Nephron progenitor cell (in vitro differentiated cells): ENCODE results near the gene KRT3.

Source experiments
- DNase-seq: peaks from one replicate; pipeline ENCODE4 v3.0.0; 2021
- H3K27ac Mint-ChIP-seq: 2 replicates; pipeline ENCODE4 v1.8.0; 2021; ENCODE audit warnings: mild to moderate bottlenecking, moderate library complexity, mixed read lengths
- H3K27me3 Mint-ChIP-seq: 2 replicates; pipeline ENCODE4 v1.8.0; 2021; ENCODE audit warnings: mild to moderate bottlenecking, low read depth, mixed read lengths; ENCODE audit not compliant: poor library complexity
- H3K36me3 Mint-ChIP-seq: 2 replicates; pipeline ENCODE4 v1.8.0; 2021; ENCODE audit warnings: low read depth, mixed read lengths
- H3K4me1 Mint-ChIP-seq: 2 replicates; pipeline ENCODE4 v1.8.0; 2021; ENCODE audit warnings: mixed read lengths
- H3K4me3 Mint-ChIP-seq: 2 replicates; pipeline ENCODE4 v1.8.0; 2021; ENCODE audit warnings: mild to moderate bottlenecking, moderate library complexity, mixed read lengths
- H3K9me3 Mint-ChIP-seq: 2 replicates; pipeline ENCODE4 v1.8.0; 2021; ENCODE audit warnings: mild to moderate bottlenecking, moderate library complexity, mixed read lengths
- TF ChIP-seq, protein P1 (sequence below): fragments of 200-600 bp; sonication (generic); IDR thresholded peaks from 2 replicates; pipeline ENCODE4 v1.5.0; 2021; ENCODE audit warnings: antibody characterized with exemption

KRT3 gene

DNA sequence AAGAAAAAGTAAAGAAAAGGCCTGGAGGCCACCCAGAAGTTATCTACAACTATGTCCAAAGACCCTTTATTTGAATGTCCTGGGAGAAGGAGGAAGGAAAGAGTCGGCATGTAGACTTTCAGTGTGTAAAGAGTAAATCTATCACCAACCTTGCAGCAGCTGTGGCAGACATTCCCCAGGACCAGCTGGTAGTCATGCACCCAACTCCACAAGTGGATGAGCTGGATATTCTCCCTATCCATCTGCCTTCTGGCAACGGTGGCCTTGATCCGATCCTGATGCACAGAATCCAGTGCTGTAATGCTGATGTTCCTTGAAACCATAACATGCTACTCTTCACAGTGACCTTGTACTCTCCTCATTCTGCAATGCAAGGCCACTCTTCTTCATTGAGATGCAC lies 46.1 kb downstream of the KRT3 start:
- H3K27ac Mint-ChIP-seq = no peak overlapping the region
- H3K27me3 Mint-ChIP-seq = peaks cover 71% of the 10 kb centered on the region
- H3K36me3 Mint-ChIP-seq = no peaks in the 10 kb centered on the region
- H3K4me1 Mint-ChIP-seq = no peaks in the 10 kb centered on the region
- DNase-seq = no peak
- TF ChIP-seq, protein P1, sequence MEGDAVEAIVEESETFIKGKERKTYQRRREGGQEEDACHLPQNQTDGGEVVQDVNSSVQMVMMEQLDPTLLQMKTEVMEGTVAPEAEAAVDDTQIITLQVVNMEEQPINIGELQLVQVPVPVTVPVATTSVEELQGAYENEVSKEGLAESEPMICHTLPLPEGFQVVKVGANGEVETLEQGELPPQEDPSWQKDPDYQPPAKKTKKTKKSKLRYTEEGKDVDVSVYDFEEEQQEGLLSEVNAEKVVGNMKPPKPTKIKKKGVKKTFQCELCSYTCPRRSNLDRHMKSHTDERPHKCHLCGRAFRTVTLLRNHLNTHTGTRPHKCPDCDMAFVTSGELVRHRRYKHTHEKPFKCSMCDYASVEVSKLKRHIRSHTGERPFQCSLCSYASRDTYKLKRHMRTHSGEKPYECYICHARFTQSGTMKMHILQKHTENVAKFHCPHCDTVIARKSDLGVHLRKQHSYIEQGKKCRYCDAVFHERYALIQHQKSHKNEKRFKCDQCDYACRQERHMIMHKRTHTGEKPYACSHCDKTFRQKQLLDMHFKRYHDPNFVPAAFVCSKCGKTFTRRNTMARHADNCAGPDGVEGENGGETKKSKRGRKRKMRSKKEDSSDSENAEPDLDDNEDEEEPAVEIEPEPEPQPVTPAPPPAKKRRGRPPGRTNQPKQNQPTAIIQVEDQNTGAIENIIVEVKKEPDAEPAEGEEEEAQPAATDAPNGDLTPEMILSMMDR = no peak
- H3K9me3 Mint-ChIP-seq = no peaks in the 10 kb centered on the region
- H3K4me3 Mint-ChIP-seq = no peak overlapping the region

DNA sequence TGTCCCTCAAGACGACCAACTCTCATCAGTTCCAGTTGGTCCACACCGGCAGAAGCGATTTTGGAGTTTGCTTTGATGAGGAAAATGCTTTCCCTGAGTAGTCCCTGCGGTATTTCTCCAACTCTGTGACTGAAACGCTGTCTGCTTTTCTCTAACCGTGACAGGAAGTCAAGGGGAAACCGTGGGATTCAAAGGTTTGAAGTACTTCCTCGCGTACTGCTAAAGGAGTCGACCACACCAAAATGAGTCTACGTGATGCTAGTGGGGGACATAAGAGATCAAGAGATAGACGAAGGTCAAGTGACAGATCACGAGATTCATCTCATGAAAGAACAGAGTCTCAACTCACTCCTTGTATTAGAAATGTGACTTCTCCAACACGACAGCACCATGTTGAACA lies 47.3 kb downstream of the KRT3 start:
- Mint-ChIP-seq H3K27me3 (peaks cover 80% of the 10 kb centered on the region), H3K36me3 (no peaks in the 10 kb centered on the region), H3K4me1 (no peaks in the 10 kb centered on the region), H3K4me3 (no peak overlapping the region), H3K9me3 (no peaks in the 10 kb centered on the region), H3K27ac (no peak overlapping the region)
- no peak for DNase-seq
- TF ChIP-seq, protein P1 = no peak

DNA sequence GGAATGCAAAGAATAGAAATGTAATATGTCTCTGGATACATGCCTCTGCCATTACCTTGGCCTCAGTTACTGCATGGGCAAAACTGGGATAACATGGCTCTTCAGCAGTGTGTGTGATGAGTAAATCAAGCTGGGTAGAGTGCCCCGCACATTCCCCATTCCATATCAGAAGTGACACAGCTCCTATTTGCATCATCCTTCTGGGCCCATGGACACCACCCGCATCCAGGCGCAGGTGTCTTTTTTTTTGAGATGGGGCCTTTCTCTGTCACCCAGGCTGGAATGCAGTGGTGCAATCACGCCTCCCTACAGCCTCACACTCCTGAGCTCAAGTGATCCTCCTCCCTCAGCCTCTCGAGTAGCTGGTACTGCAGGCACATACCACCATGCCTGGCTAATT lies 50.4 kb downstream of the KRT3 start:
- TF ChIP-seq, protein P1 = no peak
- H3K4me3 Mint-ChIP-seq = no peak overlapping the region
- no peaks in the 10 kb centered on the region for H3K36me3 Mint-ChIP-seq
- no peaks in the 10 kb centered on the region for H3K9me3 Mint-ChIP-seq
- no peak overlapping the region for H3K27ac Mint-ChIP-seq
- no peaks in the 10 kb centered on the region for H3K4me1 Mint-ChIP-seq
- peaks cover 65% of the 10 kb centered on the region for H3K27me3 Mint-ChIP-seq
- DNase-seq = no peak

DNA sequence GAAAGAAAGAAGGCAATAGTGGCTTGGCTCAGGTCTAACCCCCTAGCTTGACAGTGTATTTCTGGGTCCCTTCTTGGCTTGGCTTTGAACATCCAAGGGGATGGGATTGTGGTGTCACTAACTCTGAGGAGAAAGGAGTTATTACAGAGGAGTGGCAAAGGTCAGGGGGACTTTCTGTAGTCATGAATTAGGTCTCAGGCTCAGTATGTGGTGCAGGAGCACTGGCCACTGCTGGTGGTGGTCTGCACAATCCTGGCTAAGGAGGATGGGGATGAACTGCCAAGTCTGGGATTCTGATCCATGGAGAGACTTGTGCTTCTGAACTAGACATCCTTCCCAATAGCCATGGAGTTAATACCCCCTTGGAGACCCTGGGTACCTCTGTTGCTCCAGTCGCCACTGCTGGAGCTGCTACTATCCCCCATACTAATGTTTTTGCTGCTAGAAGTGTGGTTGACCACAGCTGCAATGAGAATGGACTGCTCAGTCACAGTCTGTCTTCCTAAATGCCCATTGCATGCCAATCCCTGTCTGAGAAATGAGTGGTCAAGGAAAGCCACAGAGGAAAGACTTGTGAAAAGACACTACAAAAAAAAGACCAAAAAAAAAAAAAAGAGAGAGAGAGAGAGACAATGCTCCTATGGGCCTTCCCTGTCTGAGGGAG lies 51.3 kb downstream of the KRT3 start:
- H3K36me3 Mint-ChIP-seq = no peaks in the 10 kb centered on the region
- no peak for DNase-seq
- no peak overlapping the region for H3K27ac Mint-ChIP-seq
- no peak overlapping the region for H3K4me3 Mint-ChIP-seq
- no peaks in the 10 kb centered on the region for H3K4me1 Mint-ChIP-seq
- TF ChIP-seq, protein P1 = no peak
- peaks cover 66% of the 10 kb centered on the region for H3K27me3 Mint-ChIP-seq
- no peaks in the 10 kb centered on the region for H3K9me3 Mint-ChIP-seq

DNA sequence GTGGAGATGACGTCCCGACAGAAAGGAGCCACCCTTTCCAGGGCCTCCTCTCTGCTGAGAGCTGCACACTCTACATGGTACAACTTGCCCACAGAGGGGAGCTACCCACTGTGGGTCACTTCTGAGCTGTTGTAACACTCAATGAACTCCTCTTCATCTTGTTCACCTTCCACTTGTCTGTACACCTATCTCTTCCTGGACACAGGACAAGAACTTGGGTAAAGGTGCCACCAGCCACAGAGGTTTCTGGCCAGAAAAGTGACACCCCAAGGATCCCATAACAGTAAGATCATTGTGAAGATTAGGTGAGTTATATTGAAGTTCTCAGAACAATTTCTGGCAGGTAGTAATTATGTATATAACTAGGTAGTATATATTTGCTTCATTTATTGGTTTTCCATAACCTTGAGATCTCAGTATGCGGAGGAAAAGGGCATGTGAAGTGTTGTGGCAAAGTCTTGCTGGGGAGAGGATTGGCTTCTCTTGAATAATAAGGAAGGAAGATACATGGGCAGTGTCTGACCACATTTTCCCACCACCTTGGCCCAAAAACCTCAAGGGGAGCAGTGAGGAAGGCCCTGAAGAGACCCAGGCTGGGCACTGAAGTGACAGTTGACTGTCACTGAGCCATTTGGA lies 53.0 kb downstream of the KRT3 start:
- no peak overlapping the region for H3K27ac Mint-ChIP-seq
- TF ChIP-seq, protein P1 = no peak
- no peak for DNase-seq
- peaks cover 62% of the 10 kb centered on the region for H3K27me3 Mint-ChIP-seq
- H3K4me1 Mint-ChIP-seq = no peaks in the 10 kb centered on the region
- H3K36me3 Mint-ChIP-seq = no peaks in the 10 kb centered on the region
- H3K4me3 Mint-ChIP-seq = no peak overlapping the region
- no peaks in the 10 kb centered on the region for H3K9me3 Mint-ChIP-seq

DNA sequence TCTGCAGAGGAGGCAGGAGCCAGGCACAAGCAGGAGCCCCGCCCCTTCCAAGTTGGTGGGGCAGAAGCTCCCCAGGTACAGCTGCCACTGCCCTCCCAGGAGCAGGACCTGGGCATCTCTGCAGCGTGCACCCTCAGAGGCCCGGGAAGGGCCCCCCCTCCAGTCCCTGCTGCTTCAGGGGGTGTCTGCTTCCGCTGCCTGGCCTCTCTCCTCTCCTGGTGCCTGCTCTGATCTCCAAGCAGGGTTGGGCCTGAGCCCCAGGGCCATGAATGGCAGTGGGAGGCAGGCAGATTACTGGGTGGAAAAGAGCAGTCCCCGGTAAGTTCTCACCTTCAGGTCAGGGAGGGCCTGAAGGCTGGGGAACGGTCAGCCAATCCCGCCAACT lies 53.7 kb downstream of the KRT3 start:
- H3K36me3 Mint-ChIP-seq = no peaks in the 10 kb centered on the region
- no peaks in the 10 kb centered on the region for H3K4me1 Mint-ChIP-seq
- H3K9me3 Mint-ChIP-seq = no peaks in the 10 kb centered on the region
- no peak overlapping the region for H3K4me3 Mint-ChIP-seq
- TF ChIP-seq, protein P1 = no peak
- no peak overlapping the region for H3K27ac Mint-ChIP-seq
- peaks cover 61% of the 10 kb centered on the region for H3K27me3 Mint-ChIP-seq
- no peak for DNase-seq
